GM12872 (cell line): ENCODE data around the gene ATXN10.

Experiments
- TF ChIP-seq, protein P1 (sequence below): IDR thresholded peaks from 3 replicates; pipeline ENCODE4 v1.5.1; 2011; ENCODE audit warnings: low read depth, mild to moderate bottlenecking, low read length, moderate library complexity; ENCODE audit not compliant: insufficient read depth

Gene ATXN10

DNA sequence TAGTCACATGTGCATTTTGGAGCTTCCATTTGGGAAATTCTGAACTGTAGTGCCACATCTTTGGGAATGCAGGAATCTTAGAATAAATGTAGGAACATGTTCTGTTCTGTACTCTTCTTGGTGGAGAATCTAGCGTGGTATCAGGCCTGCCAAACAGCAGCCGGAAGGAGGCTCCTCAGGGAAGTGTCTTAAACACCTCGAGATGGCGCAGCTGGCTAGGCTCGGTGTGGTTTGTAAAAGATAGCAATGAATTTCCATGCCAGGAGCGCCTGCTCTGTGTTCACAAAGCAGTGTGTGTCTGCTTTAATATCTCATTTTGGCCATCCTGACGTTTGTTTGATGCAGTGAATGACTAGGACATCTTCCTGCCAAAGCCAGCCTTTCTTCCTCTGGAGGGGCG lies 145.1 kb downstream of the ATXN10 start:
- TF ChIP-seq, protein P1, sequence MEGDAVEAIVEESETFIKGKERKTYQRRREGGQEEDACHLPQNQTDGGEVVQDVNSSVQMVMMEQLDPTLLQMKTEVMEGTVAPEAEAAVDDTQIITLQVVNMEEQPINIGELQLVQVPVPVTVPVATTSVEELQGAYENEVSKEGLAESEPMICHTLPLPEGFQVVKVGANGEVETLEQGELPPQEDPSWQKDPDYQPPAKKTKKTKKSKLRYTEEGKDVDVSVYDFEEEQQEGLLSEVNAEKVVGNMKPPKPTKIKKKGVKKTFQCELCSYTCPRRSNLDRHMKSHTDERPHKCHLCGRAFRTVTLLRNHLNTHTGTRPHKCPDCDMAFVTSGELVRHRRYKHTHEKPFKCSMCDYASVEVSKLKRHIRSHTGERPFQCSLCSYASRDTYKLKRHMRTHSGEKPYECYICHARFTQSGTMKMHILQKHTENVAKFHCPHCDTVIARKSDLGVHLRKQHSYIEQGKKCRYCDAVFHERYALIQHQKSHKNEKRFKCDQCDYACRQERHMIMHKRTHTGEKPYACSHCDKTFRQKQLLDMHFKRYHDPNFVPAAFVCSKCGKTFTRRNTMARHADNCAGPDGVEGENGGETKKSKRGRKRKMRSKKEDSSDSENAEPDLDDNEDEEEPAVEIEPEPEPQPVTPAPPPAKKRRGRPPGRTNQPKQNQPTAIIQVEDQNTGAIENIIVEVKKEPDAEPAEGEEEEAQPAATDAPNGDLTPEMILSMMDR: no peak

DNA sequence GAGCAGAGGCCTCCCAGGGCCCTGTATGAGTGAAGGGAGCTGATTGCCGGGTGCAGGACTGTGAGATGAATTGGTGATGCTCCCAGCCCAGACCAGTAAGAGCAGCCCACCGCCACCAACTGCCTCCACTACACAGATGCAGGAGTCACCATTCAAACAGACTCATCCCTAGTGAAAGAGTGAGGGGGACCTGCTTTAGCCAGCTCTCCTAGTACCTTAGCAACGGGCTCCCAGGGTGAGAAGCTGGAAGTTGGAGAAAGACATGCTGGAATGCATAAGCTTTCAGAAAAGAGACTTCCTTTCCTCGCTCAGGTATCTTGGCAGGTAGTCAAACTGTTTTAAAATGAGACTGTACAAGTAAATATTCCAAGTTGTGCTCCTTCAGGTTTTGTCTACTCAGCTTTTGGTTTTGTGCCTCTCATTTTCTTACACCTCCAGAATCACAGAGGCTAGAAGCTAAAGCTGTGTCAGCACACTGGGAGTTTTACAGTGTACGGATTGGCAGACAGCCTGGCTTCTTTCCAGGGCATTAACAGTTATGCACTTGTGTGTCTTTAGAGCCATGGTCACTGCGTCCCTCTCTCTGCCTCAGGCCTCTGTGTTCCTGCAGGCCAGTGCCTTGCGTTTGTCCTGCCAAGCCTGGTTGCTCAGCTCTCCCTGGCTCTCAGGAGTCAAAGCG lies 146.2 kb downstream of the ATXN10 start:
- TF ChIP-seq, protein P1: no peak

DNA sequence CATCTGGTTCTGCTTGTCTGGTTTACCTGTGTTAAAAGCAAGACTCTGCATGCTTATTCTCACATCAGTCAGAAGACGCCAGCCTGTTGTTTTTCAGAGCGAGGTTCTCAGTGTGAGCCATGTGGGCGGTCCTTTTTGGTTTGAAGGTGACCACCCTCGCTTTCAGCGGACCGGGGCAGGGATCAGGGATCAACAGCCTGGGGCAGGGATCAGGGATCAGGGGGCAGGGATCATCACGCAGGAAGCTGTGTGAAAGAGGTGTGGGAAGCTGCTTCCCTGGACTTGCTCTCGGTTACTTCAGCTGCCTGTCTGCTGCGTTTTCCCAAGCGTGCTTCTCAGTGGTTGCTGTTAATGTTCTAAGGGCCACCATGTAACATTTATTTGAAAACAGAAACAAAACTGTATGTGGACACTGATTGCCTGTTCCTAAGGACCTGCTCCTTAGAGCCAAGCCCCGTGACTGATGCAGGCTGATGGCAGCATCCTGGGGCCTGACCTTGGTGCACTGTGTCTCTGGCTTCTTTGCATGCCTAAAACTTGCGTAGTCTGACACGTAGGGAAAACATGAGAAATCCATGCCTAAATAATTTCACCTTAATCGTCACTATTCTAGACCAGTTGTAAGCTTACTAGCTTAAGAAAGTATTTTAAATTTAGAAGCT lies 146.9 kb downstream of the ATXN10 start:
- TF ChIP-seq, protein P1: no peak

DNA sequence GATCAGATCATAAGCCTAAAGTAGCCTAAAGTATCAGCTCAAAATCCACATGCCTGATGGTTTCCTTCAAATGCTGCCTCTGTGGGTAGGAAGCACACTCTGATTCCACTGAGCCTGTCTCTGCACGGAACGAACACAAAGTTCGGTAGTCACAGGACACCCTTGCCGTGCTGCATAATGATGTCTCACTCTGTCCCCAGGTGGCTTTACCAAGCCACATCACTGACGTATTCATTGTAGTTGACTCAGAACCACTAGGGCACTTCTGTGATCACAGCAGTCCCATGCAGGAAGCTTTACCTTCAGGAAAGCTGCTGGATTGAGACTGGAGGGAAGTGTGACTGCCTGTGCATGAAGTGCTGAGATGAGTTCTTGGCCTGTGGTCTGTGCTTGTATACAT lies 147.7 kb downstream of the ATXN10 start:
- TF ChIP-seq, protein P1: no peak

DNA sequence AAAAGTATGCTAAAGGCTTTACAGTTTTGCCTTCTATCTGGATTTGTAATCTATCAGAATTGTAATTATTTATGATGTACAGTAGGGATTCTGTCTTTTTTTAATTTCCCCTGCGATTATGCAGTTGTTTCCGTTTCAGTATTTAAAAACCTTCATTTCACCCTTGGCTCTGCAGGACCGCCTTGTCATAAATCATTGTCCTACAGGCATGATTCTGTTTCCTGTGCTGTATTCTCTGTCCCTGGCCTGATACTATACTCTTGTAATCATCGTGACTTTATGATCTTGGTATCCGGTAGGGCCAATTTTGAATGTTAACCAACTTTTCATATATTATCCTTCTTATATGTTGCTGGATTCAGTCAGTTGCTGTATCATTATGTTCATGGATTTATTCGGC lies 151.7 kb downstream of the ATXN10 start:
- TF ChIP-seq, protein P1: no peak

DNA sequence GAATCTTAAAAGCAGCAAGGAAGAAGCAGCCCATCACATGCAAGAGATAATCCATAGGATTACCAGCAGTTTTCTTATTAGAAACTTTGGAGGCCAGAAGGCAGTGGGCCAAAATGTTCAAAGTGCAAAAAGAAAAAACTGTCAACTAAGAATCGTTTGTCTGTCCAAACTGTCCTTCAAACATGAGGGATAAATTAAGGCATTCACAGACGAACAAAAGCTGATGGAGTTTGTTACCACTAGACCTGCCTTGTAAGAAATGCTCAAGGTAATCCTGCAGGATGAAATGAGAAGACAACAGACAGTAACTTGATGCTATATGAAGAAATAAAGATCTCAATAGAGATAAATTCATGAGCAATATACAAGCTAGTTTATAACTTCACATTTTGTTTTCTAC lies 154.9 kb downstream of the ATXN10 start:
- TF ChIP-seq, protein P1: no peak

DNA sequence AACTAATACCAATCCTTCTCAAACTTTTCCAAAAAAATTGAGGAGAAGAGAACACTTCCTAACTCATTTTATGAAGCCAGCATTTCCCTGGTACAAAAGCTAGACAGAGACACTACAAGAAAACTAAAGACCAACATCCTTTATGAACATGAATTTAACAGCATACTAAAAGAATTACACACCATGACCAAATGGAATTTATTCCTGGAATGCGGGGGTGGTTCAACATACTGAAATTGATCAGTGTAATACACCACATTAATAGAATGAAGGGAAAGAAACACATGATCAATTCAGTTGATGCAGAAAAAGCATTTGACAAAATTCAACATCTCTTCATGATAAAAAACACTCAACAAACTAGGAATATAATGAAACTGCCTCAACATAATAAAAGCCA lies 157.2 kb downstream of the ATXN10 start:
- TF ChIP-seq, protein P1: no peak
